ENCODE data around the gene FAM78B. TPM values are rescaled to one million over a fixed set of nuclear protein-coding genes. Genes with fewer than 3 reads are reported as not detected.

The FAM78B gene
- total RNA-seq, 4 donors from 2014 or later: 0.21 to 3.3 (median 0.26) TPM; not detected in 1

DNA sequence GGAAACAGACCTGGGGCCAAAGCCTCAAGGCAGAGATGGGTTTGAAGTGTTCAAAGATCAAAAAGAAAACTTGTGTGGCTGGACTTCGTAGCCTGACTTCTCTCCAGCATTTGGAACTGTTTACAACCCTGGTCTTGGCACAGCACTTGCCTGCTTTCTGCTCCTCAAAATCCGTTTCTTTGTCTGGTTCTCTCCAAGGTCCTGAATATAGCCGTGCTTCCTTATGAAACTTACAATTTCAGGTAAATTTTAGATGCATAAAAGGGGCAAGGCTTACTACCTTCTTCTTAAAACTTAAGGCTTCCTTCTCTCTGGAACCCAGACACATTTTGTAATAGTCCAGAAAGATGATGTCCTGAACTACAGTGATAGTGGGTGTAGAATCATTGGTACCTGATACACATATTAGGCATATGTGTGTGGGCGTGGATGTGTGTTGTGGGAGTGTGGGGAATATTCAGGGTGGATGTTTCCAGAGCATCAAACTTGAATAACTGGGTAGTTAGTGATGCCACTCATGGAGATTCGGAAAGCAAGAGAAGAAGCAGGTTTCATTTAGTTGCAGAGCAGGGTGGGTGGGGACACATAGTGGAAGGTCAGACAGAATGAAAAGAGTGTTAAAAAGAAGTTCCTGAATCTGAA lies 26.4 kb upstream of the FAM78B start:
- no peak overlapping the region for H3K4me3 ChIP-seq
- TF ChIP-seq POLR2A (IDR thresholded peaks at IDR 0.05): no peak
- TF ChIP-seq, protein P1, sequence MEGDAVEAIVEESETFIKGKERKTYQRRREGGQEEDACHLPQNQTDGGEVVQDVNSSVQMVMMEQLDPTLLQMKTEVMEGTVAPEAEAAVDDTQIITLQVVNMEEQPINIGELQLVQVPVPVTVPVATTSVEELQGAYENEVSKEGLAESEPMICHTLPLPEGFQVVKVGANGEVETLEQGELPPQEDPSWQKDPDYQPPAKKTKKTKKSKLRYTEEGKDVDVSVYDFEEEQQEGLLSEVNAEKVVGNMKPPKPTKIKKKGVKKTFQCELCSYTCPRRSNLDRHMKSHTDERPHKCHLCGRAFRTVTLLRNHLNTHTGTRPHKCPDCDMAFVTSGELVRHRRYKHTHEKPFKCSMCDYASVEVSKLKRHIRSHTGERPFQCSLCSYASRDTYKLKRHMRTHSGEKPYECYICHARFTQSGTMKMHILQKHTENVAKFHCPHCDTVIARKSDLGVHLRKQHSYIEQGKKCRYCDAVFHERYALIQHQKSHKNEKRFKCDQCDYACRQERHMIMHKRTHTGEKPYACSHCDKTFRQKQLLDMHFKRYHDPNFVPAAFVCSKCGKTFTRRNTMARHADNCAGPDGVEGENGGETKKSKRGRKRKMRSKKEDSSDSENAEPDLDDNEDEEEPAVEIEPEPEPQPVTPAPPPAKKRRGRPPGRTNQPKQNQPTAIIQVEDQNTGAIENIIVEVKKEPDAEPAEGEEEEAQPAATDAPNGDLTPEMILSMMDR (IDR thresholded peaks at IDR 0.05): no peak

DNA sequence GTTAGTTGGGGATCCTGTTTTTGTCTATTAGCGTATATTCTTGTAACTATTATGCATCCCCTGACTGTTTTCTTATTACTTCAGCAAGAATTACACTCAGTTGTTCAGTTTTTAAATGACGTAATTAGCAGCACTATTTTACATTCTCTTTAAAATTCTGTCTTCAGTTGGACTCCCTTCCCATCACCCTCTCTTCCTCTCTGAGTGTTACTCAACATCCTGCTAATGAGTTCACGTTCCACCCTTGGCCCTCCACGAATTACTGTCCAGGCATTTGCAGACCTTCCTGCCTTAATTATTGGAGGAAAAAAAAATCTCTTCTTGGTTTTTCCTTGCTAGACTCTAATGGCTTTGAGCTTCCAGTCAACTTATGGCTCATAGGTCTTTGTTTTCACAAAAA lies 23.6 kb upstream of the FAM78B start:
- TF ChIP-seq POLR2A (IDR thresholded peaks at IDR 0.05): no peak
- TF ChIP-seq, protein P1 (IDR thresholded peaks at IDR 0.05): no peak
- no peak for DNase-seq
- H3K27me3 ChIP-seq: no peaks in the 10 kb centered on the region
- no peak overlapping the region for H3K4me3 ChIP-seq
- no peaks in the 10 kb centered on the region for H3K4me1 ChIP-seq
- H3K9me3 ChIP-seq: no peaks in the 10 kb centered on the region
- intact Hi-C loops (cut with DNase I; ENCODE audit: low total_unique reads): no loop called here
- no peak overlapping the region for H3K27ac ChIP-seq
- H3K36me3 ChIP-seq: no peaks in the 10 kb centered on the region

More for the DNA sequence above, 26.4 kb upstream of the FAM78B start:
- intact Hi-C loops (cut with DNase I; ENCODE audit: low total_unique reads): no loop called here
- no peaks in the 10 kb centered on the region for H3K4me1 ChIP-seq
- H3K27ac ChIP-seq: no peak overlapping the region
- H3K27me3 ChIP-seq: no peaks in the 10 kb centered on the region
- no peaks in the 10 kb centered on the region for H3K9me3 ChIP-seq
- DNase-seq: no peak
- H3K36me3 ChIP-seq: no peaks in the 10 kb centered on the region

DNA sequence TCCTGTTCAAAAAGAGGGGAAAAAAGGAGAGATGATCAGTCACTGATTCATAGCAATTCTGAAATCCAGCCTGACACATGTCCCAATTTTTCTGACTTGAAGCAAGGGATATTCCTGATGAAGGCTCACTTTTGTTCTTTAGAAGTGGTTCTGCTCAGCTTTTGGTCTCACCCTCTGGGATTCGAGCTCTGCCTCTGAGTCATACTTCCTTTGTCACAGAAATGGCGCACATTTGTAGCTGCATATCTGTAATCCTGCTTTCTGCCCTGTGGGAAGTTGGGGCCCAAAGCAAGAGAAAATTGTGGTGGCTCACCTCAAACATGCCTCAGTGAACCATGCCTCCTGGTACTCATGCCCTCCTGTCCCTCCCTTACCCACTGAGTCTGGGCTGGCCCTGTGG lies 22.3 kb upstream of the FAM78B start:
- TF ChIP-seq, protein P1 (IDR thresholded peaks at IDR 0.05): no peak
- no peak for TF ChIP-seq POLR2A (IDR thresholded peaks at IDR 0.05)

DNA sequence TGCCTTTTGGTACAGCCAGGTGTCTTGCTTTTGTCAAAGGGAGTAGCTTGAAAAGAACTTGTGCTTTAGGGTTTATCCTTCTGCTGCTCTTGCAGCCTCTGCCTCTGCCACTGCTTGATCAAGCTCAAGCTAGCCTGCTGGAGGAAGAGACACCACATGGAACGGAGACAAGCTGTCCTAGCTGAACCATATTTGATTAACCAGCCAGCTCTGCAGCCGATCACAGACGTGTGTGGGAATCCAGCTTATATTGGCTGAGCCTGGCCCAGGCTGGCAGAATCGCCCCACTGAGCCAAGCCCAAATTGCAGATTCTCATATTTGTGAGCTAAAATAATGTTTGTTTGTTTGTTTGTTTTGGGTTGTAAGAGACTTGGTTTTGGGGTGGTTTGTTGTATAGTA lies 18.7 kb upstream of the FAM78B start:
- Histone ChIP-seq H3K27ac (no peak overlapping the region), H3K9me3 (no peaks in the 10 kb centered on the region), H3K4me1 (no peaks in the 10 kb centered on the region), H3K4me3 (no peak overlapping the region), H3K27me3 (no peaks in the 10 kb centered on the region), H3K36me3 (no peaks in the 10 kb centered on the region)
- no peak for DNase-seq
- intact Hi-C loops (cut with DNase I; ENCODE audit: low total_unique reads): no loop called here
- TF ChIP-seq, protein P1 (IDR thresholded peaks at IDR 0.05): no peak
- TF ChIP-seq POLR2A (IDR thresholded peaks at IDR 0.05): no peak

More for the DNA sequence above, 22.3 kb upstream of the FAM78B start:
- no peak overlapping the region for H3K27ac ChIP-seq
- H3K4me1 ChIP-seq: no peaks in the 10 kb centered on the region
- DNase-seq: no peak
- H3K36me3 ChIP-seq: no peaks in the 10 kb centered on the region
- no peaks in the 10 kb centered on the region for H3K27me3 ChIP-seq
- H3K9me3 ChIP-seq: no peaks in the 10 kb centered on the region
- intact Hi-C loops (cut with DNase I; ENCODE audit: low total_unique reads): no loop called here
- no peak overlapping the region for H3K4me3 ChIP-seq

DNA sequence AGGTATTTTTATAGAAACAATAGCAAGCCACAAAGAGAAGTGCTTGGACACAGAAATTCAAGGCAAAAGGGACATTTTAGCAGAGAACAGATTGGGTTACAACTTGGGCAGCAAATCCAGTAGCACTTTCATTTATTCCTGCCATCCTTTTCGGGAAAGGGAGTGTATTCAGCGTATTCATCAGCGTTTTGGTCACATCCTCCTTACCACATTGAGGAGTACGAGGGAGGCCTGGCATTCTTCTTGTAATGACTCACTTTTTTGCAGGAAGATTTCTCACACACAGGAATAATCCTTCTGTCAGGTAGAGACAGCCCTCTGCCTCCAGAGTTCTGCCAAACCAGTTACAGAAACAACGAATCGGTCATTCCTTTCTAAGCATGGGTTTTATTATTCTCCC lies 18.1 kb upstream of the FAM78B start:
- Histone ChIP-seq H3K27me3 (no peaks in the 10 kb centered on the region), H3K4me1 (no peaks in the 10 kb centered on the region), H3K36me3 (no peaks in the 10 kb centered on the region), H3K4me3 (no peak overlapping the region), H3K27ac (no peak overlapping the region), H3K9me3 (no peaks in the 10 kb centered on the region)
- TF ChIP-seq, protein P1 (IDR thresholded peaks at IDR 0.05): no peak
- no peak for TF ChIP-seq POLR2A (IDR thresholded peaks at IDR 0.05)
- intact Hi-C loops (cut with DNase I; ENCODE audit: low total_unique reads): no loop called here
- no peak for DNase-seq
